A549 (cell line): ENCODE results near the gene FASTK.

Experiments used
- HOXA7 ChIP-seq: fragments of 250-450 bp; sonication (Bioruptor Pico); IDR thresholded peaks from 2 replicates; pipeline ENCODE4 v1.5.0; 2020; ENCODE audit warnings: mild to moderate bottlenecking, moderate library complexity
- HOXB5 ChIP-seq: fragments of 250-450 bp; sonication (Bioruptor Pico); IDR thresholded peaks from 2 replicates; pipeline ENCODE4 v1.5.0; 2020; ENCODE audit warnings: mild to moderate bottlenecking, moderate library complexity
- KDM5A ChIP-seq: fragments of 200-600 bp; sonication (generic); IDR thresholded peaks from 2 replicates; pipeline ENCODE4 v1.6.1; 2016; ENCODE audit warnings: antibody characterized with exemption, mild to moderate bottlenecking
- MAFK ChIP-seq: fragments of 450-650 bp; IDR thresholded peaks from 2 replicates; pipeline ENCODE4 v1.6.1; 2014; ENCODE audit not compliant: partially characterized antibody
- ZNF302 ChIP-seq: fragments of 250-450 bp; sonication (Bioruptor Pico); IDR thresholded peaks from 2 replicates; pipeline ENCODE4 v1.9.0; 2021; ENCODE audit warnings: inconsistent platforms, mild to moderate bottlenecking, moderate library complexity
- TF ChIP-seq, protein P1 (sequence below): fragments of >200 bp; sonication (Bioruptor Twin); formaldehyde crosslinking; IDR thresholded peaks from 3 replicates; pipeline ENCODE4 v1.5.1; 2016
- TF ChIP-seq, protein P2 (sequence below): fragments of 450-650 bp; IDR thresholded peaks from 2 replicates; pipeline ENCODE4 v1.6.1; 2014; ENCODE audit warnings: antibody characterized with exemption
- TF ChIP-seq, protein P3 (sequence below): IDR thresholded peaks from 2 replicates; pipeline ENCODE4 v1.6.1; 2012

DNA sequence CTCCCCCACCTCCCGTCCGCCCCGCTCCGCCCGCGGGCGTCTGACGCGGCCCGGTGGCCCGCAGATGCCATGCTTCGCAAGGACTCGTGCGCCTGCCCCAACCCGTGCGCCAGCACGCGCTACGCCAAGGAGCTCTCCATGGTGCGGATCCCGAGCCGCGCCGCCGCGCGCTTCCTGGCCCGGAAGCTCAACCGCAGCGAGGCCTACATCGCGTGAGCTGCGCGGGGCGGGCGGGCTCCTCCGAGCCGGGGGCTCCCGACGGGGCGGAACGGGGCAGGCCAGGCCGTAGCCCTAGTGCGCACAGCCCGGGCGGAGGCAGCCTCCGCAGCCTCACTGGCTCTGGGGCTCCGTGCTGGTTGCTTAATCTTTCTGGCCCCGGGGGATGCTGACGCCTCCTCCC is 29.5 kb downstream of the FASTK start:
- TF ChIP-seq HOXA7 (no peak), HOXB5 (no peak), ZNF302 (CRISPR knock-in tag) (no peak), KDM5A (no peak), MAFK (no peak)
- TF ChIP-seq, protein P1, sequence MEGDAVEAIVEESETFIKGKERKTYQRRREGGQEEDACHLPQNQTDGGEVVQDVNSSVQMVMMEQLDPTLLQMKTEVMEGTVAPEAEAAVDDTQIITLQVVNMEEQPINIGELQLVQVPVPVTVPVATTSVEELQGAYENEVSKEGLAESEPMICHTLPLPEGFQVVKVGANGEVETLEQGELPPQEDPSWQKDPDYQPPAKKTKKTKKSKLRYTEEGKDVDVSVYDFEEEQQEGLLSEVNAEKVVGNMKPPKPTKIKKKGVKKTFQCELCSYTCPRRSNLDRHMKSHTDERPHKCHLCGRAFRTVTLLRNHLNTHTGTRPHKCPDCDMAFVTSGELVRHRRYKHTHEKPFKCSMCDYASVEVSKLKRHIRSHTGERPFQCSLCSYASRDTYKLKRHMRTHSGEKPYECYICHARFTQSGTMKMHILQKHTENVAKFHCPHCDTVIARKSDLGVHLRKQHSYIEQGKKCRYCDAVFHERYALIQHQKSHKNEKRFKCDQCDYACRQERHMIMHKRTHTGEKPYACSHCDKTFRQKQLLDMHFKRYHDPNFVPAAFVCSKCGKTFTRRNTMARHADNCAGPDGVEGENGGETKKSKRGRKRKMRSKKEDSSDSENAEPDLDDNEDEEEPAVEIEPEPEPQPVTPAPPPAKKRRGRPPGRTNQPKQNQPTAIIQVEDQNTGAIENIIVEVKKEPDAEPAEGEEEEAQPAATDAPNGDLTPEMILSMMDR = no peak
- TF ChIP-seq, protein P2, sequence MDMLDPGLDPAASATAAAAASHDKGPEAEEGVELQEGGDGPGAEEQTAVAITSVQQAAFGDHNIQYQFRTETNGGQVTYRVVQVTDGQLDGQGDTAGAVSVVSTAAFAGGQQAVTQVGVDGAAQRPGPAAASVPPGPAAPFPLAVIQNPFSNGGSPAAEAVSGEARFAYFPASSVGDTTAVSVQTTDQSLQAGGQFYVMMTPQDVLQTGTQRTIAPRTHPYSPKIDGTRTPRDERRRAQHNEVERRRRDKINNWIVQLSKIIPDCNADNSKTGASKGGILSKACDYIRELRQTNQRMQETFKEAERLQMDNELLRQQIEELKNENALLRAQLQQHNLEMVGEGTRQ = no peak
- TF ChIP-seq, protein P3, sequence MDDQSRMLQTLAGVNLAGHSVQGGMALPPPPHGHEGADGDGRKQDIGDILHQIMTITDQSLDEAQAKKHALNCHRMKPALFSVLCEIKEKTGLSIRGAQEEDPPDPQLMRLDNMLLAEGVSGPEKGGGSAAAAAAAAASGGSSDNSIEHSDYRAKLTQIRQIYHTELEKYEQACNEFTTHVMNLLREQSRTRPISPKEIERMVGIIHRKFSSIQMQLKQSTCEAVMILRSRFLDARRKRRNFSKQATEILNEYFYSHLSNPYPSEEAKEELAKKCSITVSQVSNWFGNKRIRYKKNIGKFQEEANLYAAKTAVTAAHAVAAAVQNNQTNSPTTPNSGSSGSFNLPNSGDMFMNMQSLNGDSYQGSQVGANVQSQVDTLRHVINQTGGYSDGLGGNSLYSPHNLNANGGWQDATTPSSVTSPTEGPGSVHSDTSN = no peak
